ENCODE results near the gene POLR1A. TPM values are rescaled to one million over a fixed set of nuclear protein-coding genes. Genes with fewer than 3 reads are reported as not detected.

The POLR1A gene
- total RNA-seq, 4 donors from 2014 or later = 10.9 to 38.8 (median 17.7) TPM

DNA sequence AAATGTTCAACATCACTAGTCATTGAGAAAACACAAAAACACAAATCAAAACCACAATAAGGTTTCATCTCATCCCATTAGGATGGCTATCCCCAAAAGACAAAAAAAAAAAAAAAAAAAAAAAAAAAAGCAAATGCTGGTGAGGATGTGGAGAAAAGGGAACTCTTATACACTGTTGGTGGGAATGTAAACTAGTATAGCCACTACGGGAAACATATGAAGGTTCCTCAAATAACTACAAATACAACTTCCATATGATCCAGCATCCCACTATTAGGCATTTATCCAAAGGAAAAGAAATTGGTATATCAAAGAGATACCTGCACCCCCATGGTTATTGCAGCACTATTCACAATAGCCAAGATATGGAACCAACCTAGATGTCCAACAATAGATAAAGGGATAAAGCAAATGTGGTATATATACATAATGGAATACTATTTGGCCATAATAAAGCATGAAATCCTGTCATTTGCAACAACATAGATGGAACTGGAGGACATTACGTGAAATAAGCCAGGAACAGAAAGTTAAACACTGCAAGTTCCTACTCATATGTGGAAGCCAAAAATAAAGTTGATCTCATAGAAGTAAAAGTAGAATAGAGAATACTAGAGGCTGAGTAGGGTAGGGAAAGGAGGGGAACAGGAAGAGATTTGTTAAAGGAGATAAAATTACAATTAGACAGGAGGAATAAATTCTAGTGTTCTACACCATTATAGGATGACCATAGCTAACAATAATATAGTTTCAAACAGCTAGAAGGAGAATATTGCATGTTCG is 8.4 kb downstream of the POLR1A start:
- no peaks in the 10 kb centered on the region for H3K4me1 ChIP-seq
- H3K36me3 ChIP-seq = no peaks in the 10 kb centered on the region
- no peak for DNase-seq
- no peak overlapping the region for H3K4me3 ChIP-seq
- no peak overlapping the region for H3K27ac ChIP-seq
- no peaks in the 10 kb centered on the region for H3K9me3 ChIP-seq
- TF ChIP-seq, protein P1, sequence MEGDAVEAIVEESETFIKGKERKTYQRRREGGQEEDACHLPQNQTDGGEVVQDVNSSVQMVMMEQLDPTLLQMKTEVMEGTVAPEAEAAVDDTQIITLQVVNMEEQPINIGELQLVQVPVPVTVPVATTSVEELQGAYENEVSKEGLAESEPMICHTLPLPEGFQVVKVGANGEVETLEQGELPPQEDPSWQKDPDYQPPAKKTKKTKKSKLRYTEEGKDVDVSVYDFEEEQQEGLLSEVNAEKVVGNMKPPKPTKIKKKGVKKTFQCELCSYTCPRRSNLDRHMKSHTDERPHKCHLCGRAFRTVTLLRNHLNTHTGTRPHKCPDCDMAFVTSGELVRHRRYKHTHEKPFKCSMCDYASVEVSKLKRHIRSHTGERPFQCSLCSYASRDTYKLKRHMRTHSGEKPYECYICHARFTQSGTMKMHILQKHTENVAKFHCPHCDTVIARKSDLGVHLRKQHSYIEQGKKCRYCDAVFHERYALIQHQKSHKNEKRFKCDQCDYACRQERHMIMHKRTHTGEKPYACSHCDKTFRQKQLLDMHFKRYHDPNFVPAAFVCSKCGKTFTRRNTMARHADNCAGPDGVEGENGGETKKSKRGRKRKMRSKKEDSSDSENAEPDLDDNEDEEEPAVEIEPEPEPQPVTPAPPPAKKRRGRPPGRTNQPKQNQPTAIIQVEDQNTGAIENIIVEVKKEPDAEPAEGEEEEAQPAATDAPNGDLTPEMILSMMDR (IDR thresholded peaks at IDR 0.05) = no peak
- TF ChIP-seq POLR2A (IDR thresholded peaks at IDR 0.05) = no peak
- H3K27me3 ChIP-seq = no peaks in the 10 kb centered on the region
- intact Hi-C loops (cut with DNase I; ENCODE audit: low total_unique reads) = no loop called here

DNA sequence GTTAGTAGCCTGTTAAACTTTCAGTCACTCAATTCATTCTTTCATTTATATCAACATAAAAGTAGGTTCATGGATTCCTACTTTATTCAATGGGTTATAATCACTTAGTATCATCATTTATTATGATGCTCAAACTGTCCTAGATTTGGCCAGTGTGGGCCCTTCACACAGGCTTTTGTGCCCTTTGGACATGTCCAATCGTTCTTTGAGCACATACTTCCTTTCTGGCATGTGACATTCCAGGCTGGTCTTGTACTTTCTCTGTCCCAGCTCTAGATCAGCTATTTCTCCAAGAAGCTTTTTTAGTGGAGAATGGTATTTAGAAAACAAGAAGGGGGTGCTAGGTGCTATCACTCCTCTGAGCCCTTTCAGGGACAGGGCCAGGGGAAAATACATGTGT is 11.5 kb downstream of the POLR1A start:
- intact Hi-C loops (cut with DNase I; ENCODE audit: low total_unique reads) = no loop called here
- H3K4me3 ChIP-seq = no peak overlapping the region

DNA sequence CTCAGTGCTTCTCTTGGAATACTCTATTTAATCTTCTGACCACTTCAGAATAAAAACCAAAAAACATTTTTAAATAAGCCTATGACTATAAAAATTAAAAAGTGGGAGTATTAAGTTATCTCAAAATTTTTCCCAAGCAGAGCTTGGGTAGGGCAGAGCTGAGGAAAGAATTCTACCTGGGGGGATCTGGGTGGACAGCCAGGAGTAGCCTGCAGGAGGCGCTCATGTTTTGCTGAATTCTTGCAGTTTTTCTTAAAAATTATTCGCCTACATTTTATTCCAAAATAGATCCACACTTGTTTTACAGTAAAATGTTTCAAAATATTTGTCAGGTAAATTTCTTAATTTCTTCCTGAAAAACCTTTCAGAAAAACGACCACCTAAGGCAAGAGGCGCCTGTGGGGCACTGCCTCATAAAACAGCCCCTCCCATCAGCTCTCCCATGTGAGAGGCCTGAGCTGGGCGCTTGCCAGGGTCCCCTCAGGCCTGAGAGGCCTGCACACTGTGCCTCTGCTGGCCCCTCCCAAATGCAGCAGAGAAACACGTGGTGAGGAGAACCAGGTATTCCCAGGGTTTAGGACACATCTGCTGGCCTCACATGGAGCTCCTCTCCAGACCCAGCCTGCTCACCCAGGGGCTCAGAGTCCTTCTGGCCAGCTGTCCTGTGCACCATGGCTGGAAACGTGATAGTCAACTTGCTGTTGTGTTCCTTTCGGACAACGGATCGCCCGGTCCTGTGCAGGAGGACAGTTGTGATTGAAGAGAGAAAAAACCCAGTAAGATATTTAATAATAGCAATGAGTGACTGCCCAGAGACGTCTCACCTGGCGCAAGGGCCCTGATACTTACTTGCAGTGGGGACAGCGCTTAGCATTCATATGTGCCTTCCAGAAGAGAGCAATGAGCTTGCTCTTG is 17.5 kb downstream of the POLR1A start:
- Histone ChIP-seq H3K36me3 (no peaks in the 10 kb centered on the region), H3K9me3 (no peaks in the 10 kb centered on the region), H3K27ac (no peak overlapping the region), H3K4me3 (no peak overlapping the region), H3K4me1 (no peaks in the 10 kb centered on the region), H3K27me3 (no peaks in the 10 kb centered on the region)
- intact Hi-C loops (cut with DNase I; ENCODE audit: low total_unique reads) = no loop called here
- DNase-seq = no peak
- TF ChIP-seq, protein P1 (IDR thresholded peaks at IDR 0.05) = no peak
- TF ChIP-seq POLR2A (IDR thresholded peaks at IDR 0.05) = no peak

More for the DNA sequence above, 11.5 kb downstream of the POLR1A start:
- Histone ChIP-seq H3K9me3 (no peaks in the 10 kb centered on the region), H3K4me1 (no peaks in the 10 kb centered on the region), H3K36me3 (no peaks in the 10 kb centered on the region), H3K27me3 (no peaks in the 10 kb centered on the region), H3K27ac (no peak overlapping the region)
- no peak for DNase-seq
- TF ChIP-seq POLR2A (IDR thresholded peaks at IDR 0.05) = no peak
- TF ChIP-seq, protein P1 (IDR thresholded peaks at IDR 0.05) = no peak

DNA sequence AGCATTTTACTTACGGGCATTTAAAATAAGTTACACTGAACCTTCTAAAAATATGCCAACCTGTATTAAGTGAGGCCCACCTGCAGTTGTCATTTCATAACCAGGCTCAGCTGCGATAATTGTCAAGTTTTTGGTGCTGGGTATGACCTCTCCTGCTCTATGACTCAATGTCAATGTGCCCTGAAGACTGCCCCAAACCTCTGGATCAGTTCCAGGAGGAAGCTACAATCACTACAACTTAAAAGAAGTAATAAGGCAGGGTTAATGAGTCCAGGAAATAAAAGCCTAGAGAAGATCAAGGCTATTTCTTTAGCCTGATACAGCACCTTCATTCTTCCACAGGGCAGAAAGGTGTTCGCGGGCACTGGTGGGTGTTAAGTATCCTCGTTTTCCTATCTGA is 22.9 kb downstream of the POLR1A start:
- Histone ChIP-seq H3K27ac (no peak overlapping the region), H3K27me3 (no peaks in the 10 kb centered on the region), H3K9me3 (no peaks in the 10 kb centered on the region), H3K4me3 (no peak overlapping the region), H3K4me1 (no peaks in the 10 kb centered on the region), H3K36me3 (no peaks in the 10 kb centered on the region)
- intact Hi-C loops (cut with DNase I; ENCODE audit: low total_unique reads) = no loop called here
- no peak for DNase-seq
- TF ChIP-seq, protein P1 (IDR thresholded peaks at IDR 0.05) = no peak
- no peak for TF ChIP-seq POLR2A (IDR thresholded peaks at IDR 0.05)

DNA sequence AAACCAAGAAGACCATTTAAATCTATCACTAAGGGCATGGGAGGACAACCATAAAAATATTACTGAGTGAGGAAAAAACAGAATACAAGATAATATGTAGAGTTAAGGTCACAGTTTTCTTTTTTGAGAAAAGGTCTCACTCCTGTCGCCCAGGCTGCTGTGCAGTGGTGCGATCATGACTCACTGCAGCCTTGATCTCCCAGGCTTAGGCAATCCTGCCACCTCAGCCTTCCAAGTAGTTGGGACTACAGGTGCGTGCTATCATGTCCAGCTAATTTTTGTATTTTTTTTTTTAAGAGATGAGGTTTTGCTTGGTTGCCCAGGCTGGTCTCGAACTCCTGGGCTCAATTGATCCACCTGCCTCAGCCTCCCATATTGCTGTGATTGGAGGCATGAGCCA is 24.0 kb downstream of the POLR1A start:
- TF ChIP-seq, protein P1 (IDR thresholded peaks at IDR 0.05) = no peak
- TF ChIP-seq POLR2A (IDR thresholded peaks at IDR 0.05) = no peak
- Histone ChIP-seq H3K27ac (no peak overlapping the region), H3K9me3 (no peaks in the 10 kb centered on the region), H3K4me1 (no peaks in the 10 kb centered on the region), H3K36me3 (no peaks in the 10 kb centered on the region), H3K4me3 (no peak overlapping the region), H3K27me3 (no peaks in the 10 kb centered on the region)
- no peak for DNase-seq
- intact Hi-C loops (cut with DNase I; ENCODE audit: low total_unique reads) = no loop called here
